Retinal pigment epithelial cell (primary cell): Measurements from ENCODE around the gene HPS1.

Experiments used
- DNase-seq: peaks from one replicate; pipeline ENCODE4 v3.0.0-alpha.2; 2010; ENCODE audit warnings: low read depth
- H3K4me3 ChIP-seq: 2 replicates; pipeline ENCODE4 v1.5.1; 2011; ENCODE audit warnings: mild to moderate bottlenecking, low read length, control low read depth, moderate library complexity
- CTCF ChIP-seq: conservative IDR thresholded peaks from 2 replicates; pipeline ENCODE4 v1.5.1; 2011; ENCODE audit warnings: low read depth, low read length, control low read depth, inconsistent platforms

HPS1 gene

GRCh38 chr10:98380493-98381339 is 66.0 kb downstream of the HPS1 start:
- TF ChIP-seq CTCF, result no peak
- DNase-seq, result no peak
- no peak overlapping the region for H3K4me3 ChIP-seq

- H3K4me3 ChIP-seq, result no peak overlapping the region
- no peak for TF ChIP-seq CTCF
- no peak for DNase-seq
Observed at GRCh38 chr10:98378722-98379121, 68.0 kb downstream of the HPS1 start.

GRCh38 chr10:98377536-98377935 is 69.2 kb downstream of the HPS1 start:
- DNase-seq, result no peak
- TF ChIP-seq CTCF, result no peak
- no peak overlapping the region for H3K4me3 ChIP-seq

- H3K4me3 ChIP-seq, result no peak overlapping the region
- DNase-seq, result no peak
- TF ChIP-seq CTCF, result no peak
Observed at GRCh38 chr10:98377001-98377400, 69.7 kb downstream of the HPS1 start.

- H3K4me3 ChIP-seq, result no peak overlapping the region
- peak; percentile 32 for DNase-seq
- TF ChIP-seq CTCF, result no peak
Observed at GRCh38 chr10:98376485-98376884, 70.2 kb downstream of the HPS1 start.

- no peak for TF ChIP-seq CTCF
- no peak overlapping the region for H3K4me3 ChIP-seq
- peak; percentile 15 for DNase-seq
Observed at GRCh38 chr10:98374217-98374985, 72.3 kb downstream of the HPS1 start.
